Measurements from ENCODE around the gene PLBD2. TPM values are rescaled to one million over a fixed set of nuclear protein-coding genes. Genes with fewer than 3 reads are reported as not detected.

The PLBD2 gene
- total RNA-seq, 2 experiments from 2014 or later = 11.1 to 12.0 TPM

- DNase-seq (no peak), ATAC-seq (no peak)
- Mint-ChIP-seq H3K36me3 (ENCODE audit: low read depth) (no peaks in the 10 kb centered on the region), H3K4me3 (no peak overlapping the region), H3K27me3 (ENCODE audit: low read depth) (peaks cover 3% of the 10 kb centered on the region), H3K4me1 (ENCODE audit: low read depth) (no peaks in the 10 kb centered on the region), H3K27ac (no peak overlapping the region), H3K9me3 (ENCODE audit: insufficient read depth) (no peaks in the 10 kb centered on the region)
- POLR2A ChIA-PET = no interaction called here
- CTCF ChIA-PET = interaction anchor here (1.2 kb wide), 1 partner anchor 10 kb away, joined by 3 read pairs; no protein-coding TSS in a partner anchor
These were observed 77.0 kb downstream of the PLBD2 start for GRCh38 chr12:113435367-113435766.

- Mint-ChIP-seq H3K27ac (no peak overlapping the region), H3K4me3 (no peak overlapping the region), H3K9me3 (ENCODE audit: insufficient read depth) (no peaks in the 10 kb centered on the region), H3K4me1 (ENCODE audit: low read depth) (no peaks in the 10 kb centered on the region), H3K27me3 (ENCODE audit: low read depth) (no peaks in the 10 kb centered on the region), H3K36me3 (ENCODE audit: low read depth) (no peaks in the 10 kb centered on the region)
- DNase-seq (no peak), ATAC-seq (no peak)
- CTCF ChIA-PET = no interaction called here
- POLR2A ChIA-PET = no interaction called here
These were observed 78.2 kb downstream of the PLBD2 start for GRCh38 chr12:113436586-113436985.

- H3K27ac Mint-ChIP-seq = no peak overlapping the region
- H3K27me3 Mint-ChIP-seq (ENCODE audit: low read depth) = no peaks in the 10 kb centered on the region
- H3K4me3 Mint-ChIP-seq = no peak overlapping the region
- DNase-seq (no peak), ATAC-seq (no peak)
- no peaks in the 10 kb centered on the region for H3K9me3 Mint-ChIP-seq (ENCODE audit: insufficient read depth)
- POLR2A ChIA-PET = no interaction called here
- CTCF ChIA-PET = no interaction called here
- no peaks in the 10 kb centered on the region for H3K4me1 Mint-ChIP-seq (ENCODE audit: low read depth)
- no peaks in the 10 kb centered on the region for H3K36me3 Mint-ChIP-seq (ENCODE audit: low read depth)
These were observed 78.8 kb downstream of the PLBD2 start for GRCh38 chr12:113436993-113437728.

- H3K27ac Mint-ChIP-seq = no peak overlapping the region
- ChIA-PET POLR2A (no interaction called here), CTCF (no interaction called here)
- no peaks in the 10 kb centered on the region for H3K36me3 Mint-ChIP-seq (ENCODE audit: low read depth)
- H3K27me3 Mint-ChIP-seq (ENCODE audit: low read depth) = no peaks in the 10 kb centered on the region
- no peaks in the 10 kb centered on the region for H3K4me1 Mint-ChIP-seq (ENCODE audit: low read depth)
- no peak overlapping the region for H3K4me3 Mint-ChIP-seq
- H3K9me3 Mint-ChIP-seq (ENCODE audit: insufficient read depth) = no peaks in the 10 kb centered on the region
- ATAC-seq (no peak), DNase-seq (no peak)
These were observed 79.3 kb downstream of the PLBD2 start for GRCh38 chr12:113437729-113438100.

GRCh38 chr12:113438523-113439300 lies 80.3 kb downstream of the PLBD2 start:
- H3K36me3 Mint-ChIP-seq (ENCODE audit: low read depth) = no peaks in the 10 kb centered on the region
- no peaks in the 10 kb centered on the region for H3K9me3 Mint-ChIP-seq (ENCODE audit: insufficient read depth)
- CTCF ChIA-PET = no interaction called here
- H3K4me1 Mint-ChIP-seq (ENCODE audit: low read depth) = no peaks in the 10 kb centered on the region
- ATAC-seq = no peak
- no peaks in the 10 kb centered on the region for H3K27me3 Mint-ChIP-seq (ENCODE audit: low read depth)
- H3K4me3 Mint-ChIP-seq = no peak overlapping the region
- POLR2A ChIA-PET = no interaction called here
- H3K27ac Mint-ChIP-seq = no peak overlapping the region
- DNase-seq = no peak

GRCh38 chr12:113439301-113439597 lies 80.9 kb downstream of the PLBD2 start:
- Mint-ChIP-seq H3K27ac (no peak overlapping the region), H3K4me3 (no peak overlapping the region), H3K4me1 (ENCODE audit: low read depth) (no peaks in the 10 kb centered on the region), H3K36me3 (ENCODE audit: low read depth) (no peaks in the 10 kb centered on the region), H3K9me3 (ENCODE audit: insufficient read depth) (no peaks in the 10 kb centered on the region), H3K27me3 (ENCODE audit: low read depth) (no peaks in the 10 kb centered on the region)
- ChIA-PET CTCF (no interaction called here), POLR2A (no interaction called here)
- ATAC-seq = no peak
- no peak for DNase-seq

- ATAC-seq = no peak
- Mint-ChIP-seq H3K9me3 (ENCODE audit: insufficient read depth) (no peaks in the 10 kb centered on the region), H3K4me1 (ENCODE audit: low read depth) (no peaks in the 10 kb centered on the region), H3K27me3 (ENCODE audit: low read depth) (no peaks in the 10 kb centered on the region), H3K4me3 (no peak overlapping the region), H3K36me3 (ENCODE audit: low read depth) (no peaks in the 10 kb centered on the region), H3K27ac (no peak overlapping the region)
- CTCF ChIA-PET = no interaction called here
- DNase-seq = peak; percentile 31
- POLR2A ChIA-PET = no interaction called here
These were observed 81.2 kb downstream of the PLBD2 start for GRCh38 chr12:113439606-113440030.

GRCh38 chr12:113440336-113440735 lies 81.9 kb downstream of the PLBD2 start:
- Mint-ChIP-seq H3K9me3 (ENCODE audit: insufficient read depth) (no peaks in the 10 kb centered on the region), H3K27me3 (ENCODE audit: low read depth) (no peaks in the 10 kb centered on the region), H3K4me3 (no peak overlapping the region), H3K27ac (no peak overlapping the region), H3K4me1 (ENCODE audit: low read depth) (no peaks in the 10 kb centered on the region), H3K36me3 (ENCODE audit: low read depth) (no peaks in the 10 kb centered on the region)
- ChIA-PET POLR2A (no interaction called here), CTCF (no interaction called here)
- ATAC-seq (no peak), DNase-seq (no peak)

Other genes with a start within 250 kb of the PLBD2 start
- under 1 TPM; 0.26 to 0.47 TPM for gene RASAL1, start 222.8 kb upstream of the PLBD2 start, total RNA-seq
- gene CFAP73, start 208.9 kb upstream of the PLBD2 start, total RNA-seq = under 1 TPM; 0.23 to 0.34 TPM
- 10 to 100 TPM; 79.4 to 82.0 TPM for gene DDX54, start 173.1 kb upstream of the PLBD2 start, total RNA-seq
- 10 to 100 TPM; 21.0 to 22.6 TPM for gene RITA1, start 172.9 kb upstream of the PLBD2 start, total RNA-seq
- 10 to 100 TPM; 13.7 to 16.1 TPM for gene TPCN1, start 137.1 kb upstream of the PLBD2 start, total RNA-seq
- 10 to 100 TPM; 23.8 to 24.7 TPM for gene SLC8B1, start 23.5 kb upstream of the PLBD2 start, total RNA-seq
- gene SDS, start 45.3 kb downstream of the PLBD2 start, total RNA-seq = not detected
- under 1 TPM; 0.37 to 0.39 TPM for gene SDSL, start 63.8 kb downstream of the PLBD2 start, total RNA-seq
- not detected for gene LHX5, start 113.3 kb downstream of the PLBD2 start, total RNA-seq

Measured in activated CD8-positive, alpha-beta T cell treated with anti-CD3 and anti-CD28 coated beads, Interleukin-2, amount 10 ng/mL, durations not matched to agents 7 days and 5 days (primary cell).